ENCODE data around the gene ARID1B. TPM values are rescaled to one million over a fixed set of nuclear protein-coding genes. Genes with fewer than 3 reads are reported as not detected.

ARID1B gene
- total RNA-seq, 1 experiment from 2014 or later: 58.8 TPM

DNA sequence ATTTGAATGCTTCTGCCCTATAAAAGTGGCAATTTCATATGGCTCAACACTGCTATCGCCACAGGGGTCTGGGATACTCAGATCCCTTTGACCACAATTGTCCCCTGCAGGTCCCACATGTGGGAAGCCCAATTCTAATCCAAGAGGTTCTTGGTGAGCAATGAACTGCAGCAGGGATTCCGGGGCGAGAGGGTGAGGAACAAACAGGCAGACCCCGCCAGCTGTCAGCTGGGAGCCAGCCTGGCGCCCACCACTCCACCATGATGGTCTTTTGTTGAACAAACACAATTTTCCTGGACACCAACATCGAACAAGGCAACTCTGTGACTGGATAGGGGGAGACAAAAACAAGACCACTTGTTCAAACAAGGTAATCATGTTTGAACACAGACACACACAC lies 465.6 kb downstream of the ARID1B start:
- BruUV-seq (replicated peaks): no TSS peak
- intact Hi-C loops (cut with micrococcal nuclease; ENCODE audit: unreplicated experiment): no loop called here
- ChIA-PET CTCF (no interaction called here), POLR2A (no interaction called here)
- TF ChIP-seq, protein P1, sequence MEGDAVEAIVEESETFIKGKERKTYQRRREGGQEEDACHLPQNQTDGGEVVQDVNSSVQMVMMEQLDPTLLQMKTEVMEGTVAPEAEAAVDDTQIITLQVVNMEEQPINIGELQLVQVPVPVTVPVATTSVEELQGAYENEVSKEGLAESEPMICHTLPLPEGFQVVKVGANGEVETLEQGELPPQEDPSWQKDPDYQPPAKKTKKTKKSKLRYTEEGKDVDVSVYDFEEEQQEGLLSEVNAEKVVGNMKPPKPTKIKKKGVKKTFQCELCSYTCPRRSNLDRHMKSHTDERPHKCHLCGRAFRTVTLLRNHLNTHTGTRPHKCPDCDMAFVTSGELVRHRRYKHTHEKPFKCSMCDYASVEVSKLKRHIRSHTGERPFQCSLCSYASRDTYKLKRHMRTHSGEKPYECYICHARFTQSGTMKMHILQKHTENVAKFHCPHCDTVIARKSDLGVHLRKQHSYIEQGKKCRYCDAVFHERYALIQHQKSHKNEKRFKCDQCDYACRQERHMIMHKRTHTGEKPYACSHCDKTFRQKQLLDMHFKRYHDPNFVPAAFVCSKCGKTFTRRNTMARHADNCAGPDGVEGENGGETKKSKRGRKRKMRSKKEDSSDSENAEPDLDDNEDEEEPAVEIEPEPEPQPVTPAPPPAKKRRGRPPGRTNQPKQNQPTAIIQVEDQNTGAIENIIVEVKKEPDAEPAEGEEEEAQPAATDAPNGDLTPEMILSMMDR (IDR thresholded peaks at IDR 0.05; ENCODE audit: insufficient read depth in 1 of 2, low read depth in 1 of 2, low read length in 1 of 2, severe bottlenecking in 1 of 2, unreplicated experiment in 1 of 2): no peak
- H3K4me3 ChIP-seq (ENCODE audit: low read depth, low read length): no peak overlapping the region
- no peaks in the 10 kb centered on the region for H3K36me3 ChIP-seq (ENCODE audit: control insufficient read depth, insufficient read depth, low read length)
- H3K9me3 ChIP-seq: no peaks in the 10 kb centered on the region
- no peak overlapping the region for H3K4me3 Mint-ChIP-seq (ENCODE audit: unreplicated experiment)
- H3K4me1 ChIP-seq: no peaks in the 10 kb centered on the region
- no peaks in the 10 kb centered on the region for H3K27me3 Mint-ChIP-seq (ENCODE audit: insufficient read depth, unreplicated experiment)
- H3K9me3 Mint-ChIP-seq (ENCODE audit: unreplicated experiment): no peaks in the 10 kb centered on the region
- H3K27me3 ChIP-seq (replicated peaks; ENCODE audit: control insufficient read depth, insufficient read depth, low read length): no peaks in the 10 kb centered on the region
- no peaks in the 10 kb centered on the region for H3K4me1 Mint-ChIP-seq (ENCODE audit: low read depth, unreplicated experiment)
- no peak for DNase-seq
- H3K27ac Mint-ChIP-seq (ENCODE audit: unreplicated experiment): no peak overlapping the region
- H3K36me3 Mint-ChIP-seq (ENCODE audit: insufficient read depth, unreplicated experiment): no peaks in the 10 kb centered on the region

DNA sequence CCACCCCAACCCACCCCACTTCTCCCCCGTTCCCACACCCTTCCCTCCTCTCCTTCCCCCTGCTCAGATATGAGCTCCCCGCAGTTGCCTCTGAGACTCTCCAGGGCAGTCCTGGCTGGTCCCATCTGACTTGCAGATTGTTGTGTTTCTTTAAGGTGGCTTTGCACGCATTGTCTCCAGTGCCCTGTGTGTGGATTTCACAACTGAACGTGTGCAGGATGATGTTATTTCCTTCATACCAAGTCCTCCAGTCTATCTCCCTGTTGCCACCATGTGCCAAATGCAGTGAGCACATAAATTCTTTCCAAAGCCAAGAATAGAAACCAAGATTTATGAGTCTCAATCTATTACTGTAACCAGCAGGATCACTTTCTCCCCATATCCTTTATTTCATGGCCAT lies 467.0 kb downstream of the ARID1B start:
- H3K4me3 ChIP-seq (ENCODE audit: low read depth, low read length): no peak overlapping the region
- no peaks in the 10 kb centered on the region for H3K9me3 Mint-ChIP-seq (ENCODE audit: unreplicated experiment)
- BruUV-seq (replicated peaks): no TSS peak
- TF ChIP-seq, protein P1 (IDR thresholded peaks at IDR 0.05; ENCODE audit: insufficient read depth in 1 of 2, low read depth in 1 of 2, low read length in 1 of 2, severe bottlenecking in 1 of 2, unreplicated experiment in 1 of 2): no peak
- H3K4me3 Mint-ChIP-seq (ENCODE audit: unreplicated experiment): no peak overlapping the region
- H3K36me3 ChIP-seq (ENCODE audit: control insufficient read depth, insufficient read depth, low read length): no peaks in the 10 kb centered on the region
- no peaks in the 10 kb centered on the region for H3K4me1 ChIP-seq
- POLR2A ChIA-PET: interaction anchor here (0.6 kb wide), 1 partner anchor 208 kb away, joined by 3 read pairs; no protein-coding TSS in a partner anchor
- H3K27me3 ChIP-seq (replicated peaks; ENCODE audit: control insufficient read depth, insufficient read depth, low read length): no peaks in the 10 kb centered on the region
- intact Hi-C loops (cut with micrococcal nuclease; ENCODE audit: unreplicated experiment): no loop called here
- H3K36me3 Mint-ChIP-seq (ENCODE audit: insufficient read depth, unreplicated experiment): no peaks in the 10 kb centered on the region
- no peaks in the 10 kb centered on the region for H3K27me3 Mint-ChIP-seq (ENCODE audit: insufficient read depth, unreplicated experiment)
- no peaks in the 10 kb centered on the region for H3K4me1 Mint-ChIP-seq (ENCODE audit: low read depth, unreplicated experiment)
- CTCF ChIA-PET: no interaction called here
- H3K9me3 ChIP-seq: no peaks in the 10 kb centered on the region
- no peak for DNase-seq
- H3K27ac Mint-ChIP-seq (ENCODE audit: unreplicated experiment): no peak overlapping the region

DNA sequence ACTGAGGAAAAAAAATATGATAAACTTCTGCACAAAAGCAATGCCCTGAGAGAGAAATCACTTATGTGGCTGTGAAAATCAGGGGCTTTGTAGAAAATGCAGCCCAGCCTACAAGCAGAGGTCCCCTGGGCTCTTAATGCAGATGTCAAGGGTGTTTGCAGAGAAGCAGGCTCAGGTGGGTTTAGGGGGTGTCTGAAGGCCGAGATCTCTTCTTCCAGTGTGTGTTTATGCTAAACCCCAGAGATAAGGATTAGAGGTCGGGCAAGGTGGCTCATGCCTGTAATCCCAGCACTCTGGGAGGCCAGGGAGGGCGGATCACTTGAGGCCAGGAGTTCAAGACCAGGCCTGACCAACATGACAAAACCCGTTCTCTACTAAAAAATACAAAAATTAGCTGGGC lies 467.6 kb downstream of the ARID1B start:
- POLR2A ChIA-PET: no interaction called here
- H3K27me3 Mint-ChIP-seq (ENCODE audit: insufficient read depth, unreplicated experiment): no peaks in the 10 kb centered on the region
- H3K27ac Mint-ChIP-seq (ENCODE audit: unreplicated experiment): no peak overlapping the region
- no peak for DNase-seq
- CTCF ChIA-PET: no interaction called here
- TF ChIP-seq, protein P1 (IDR thresholded peaks at IDR 0.05; ENCODE audit: insufficient read depth in 1 of 2, low read depth in 1 of 2, low read length in 1 of 2, severe bottlenecking in 1 of 2, unreplicated experiment in 1 of 2): no peak
- H3K27me3 ChIP-seq (replicated peaks; ENCODE audit: control insufficient read depth, insufficient read depth, low read length): no peaks in the 10 kb centered on the region
- no peak overlapping the region for H3K4me3 Mint-ChIP-seq (ENCODE audit: unreplicated experiment)
- no peaks in the 10 kb centered on the region for H3K9me3 ChIP-seq
- H3K4me1 ChIP-seq: no peaks in the 10 kb centered on the region
- BruUV-seq (replicated peaks): no TSS peak
- intact Hi-C loops (cut with micrococcal nuclease; ENCODE audit: unreplicated experiment): no loop called here
- no peaks in the 10 kb centered on the region for H3K4me1 Mint-ChIP-seq (ENCODE audit: low read depth, unreplicated experiment)
- H3K36me3 ChIP-seq (ENCODE audit: control insufficient read depth, insufficient read depth, low read length): no peaks in the 10 kb centered on the region
- no peaks in the 10 kb centered on the region for H3K9me3 Mint-ChIP-seq (ENCODE audit: unreplicated experiment)
- no peaks in the 10 kb centered on the region for H3K36me3 Mint-ChIP-seq (ENCODE audit: insufficient read depth, unreplicated experiment)
- no peak overlapping the region for H3K4me3 ChIP-seq (ENCODE audit: low read depth, low read length)

All from Caco-2 (cell line).